Measurements from ENCODE around the gene LGR5.

DNA sequence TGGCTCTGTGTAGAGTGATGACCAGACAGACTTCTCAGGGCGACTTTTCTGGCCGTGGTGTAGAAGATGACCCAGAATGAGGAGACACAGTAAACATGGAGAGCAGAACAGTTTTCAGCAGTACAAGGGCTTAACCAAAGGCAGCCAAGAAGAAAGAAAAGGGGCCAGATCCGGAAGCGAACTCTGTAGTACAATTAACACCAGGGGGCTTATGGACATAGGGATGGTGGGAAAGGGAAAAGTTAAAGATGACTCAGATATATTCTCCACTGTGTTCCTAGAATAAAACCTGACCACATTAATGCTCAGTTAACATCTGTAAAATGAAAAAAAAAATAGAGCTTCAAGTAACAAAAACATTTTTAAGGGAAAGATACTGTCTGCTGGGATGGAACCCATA is 60.2 kb downstream of the LGR5 start:
- TF ChIP-seq, protein P1, sequence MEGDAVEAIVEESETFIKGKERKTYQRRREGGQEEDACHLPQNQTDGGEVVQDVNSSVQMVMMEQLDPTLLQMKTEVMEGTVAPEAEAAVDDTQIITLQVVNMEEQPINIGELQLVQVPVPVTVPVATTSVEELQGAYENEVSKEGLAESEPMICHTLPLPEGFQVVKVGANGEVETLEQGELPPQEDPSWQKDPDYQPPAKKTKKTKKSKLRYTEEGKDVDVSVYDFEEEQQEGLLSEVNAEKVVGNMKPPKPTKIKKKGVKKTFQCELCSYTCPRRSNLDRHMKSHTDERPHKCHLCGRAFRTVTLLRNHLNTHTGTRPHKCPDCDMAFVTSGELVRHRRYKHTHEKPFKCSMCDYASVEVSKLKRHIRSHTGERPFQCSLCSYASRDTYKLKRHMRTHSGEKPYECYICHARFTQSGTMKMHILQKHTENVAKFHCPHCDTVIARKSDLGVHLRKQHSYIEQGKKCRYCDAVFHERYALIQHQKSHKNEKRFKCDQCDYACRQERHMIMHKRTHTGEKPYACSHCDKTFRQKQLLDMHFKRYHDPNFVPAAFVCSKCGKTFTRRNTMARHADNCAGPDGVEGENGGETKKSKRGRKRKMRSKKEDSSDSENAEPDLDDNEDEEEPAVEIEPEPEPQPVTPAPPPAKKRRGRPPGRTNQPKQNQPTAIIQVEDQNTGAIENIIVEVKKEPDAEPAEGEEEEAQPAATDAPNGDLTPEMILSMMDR (IDR thresholded peaks at IDR 0.05): no peak
- TF ChIP-seq, protein P2, sequence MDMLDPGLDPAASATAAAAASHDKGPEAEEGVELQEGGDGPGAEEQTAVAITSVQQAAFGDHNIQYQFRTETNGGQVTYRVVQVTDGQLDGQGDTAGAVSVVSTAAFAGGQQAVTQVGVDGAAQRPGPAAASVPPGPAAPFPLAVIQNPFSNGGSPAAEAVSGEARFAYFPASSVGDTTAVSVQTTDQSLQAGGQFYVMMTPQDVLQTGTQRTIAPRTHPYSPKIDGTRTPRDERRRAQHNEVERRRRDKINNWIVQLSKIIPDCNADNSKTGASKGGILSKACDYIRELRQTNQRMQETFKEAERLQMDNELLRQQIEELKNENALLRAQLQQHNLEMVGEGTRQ (CRISPR knock-in tag; IDR thresholded peaks at IDR 0.05): no peak
- TF ChIP-seq SOX15 (CRISPR knock-in tag; IDR thresholded peaks at IDR 0.05) (no peak), SP1 (CRISPR knock-in tag; conservative IDR thresholded peaks at IDR 0.05) (no peak), FOXK1 (CRISPR knock-in tag; IDR thresholded peaks at IDR 0.05) (no peak), ZNF232 (CRISPR knock-in tag; IDR thresholded peaks at IDR 0.05) (no peak), KAT7 (CRISPR knock-in tag; IDR thresholded peaks at IDR 0.05; ENCODE audit: borderline replicate concordance) (no peak)
- TF ChIP-seq, protein P3, sequence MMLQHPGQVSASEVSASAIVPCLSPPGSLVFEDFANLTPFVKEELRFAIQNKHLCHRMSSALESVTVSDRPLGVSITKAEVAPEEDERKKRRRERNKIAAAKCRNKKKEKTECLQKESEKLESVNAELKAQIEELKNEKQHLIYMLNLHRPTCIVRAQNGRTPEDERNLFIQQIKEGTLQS (CRISPR knock-in tag; conservative IDR thresholded peaks at IDR 0.05): no peak
- TF ChIP-seq, protein P4, sequence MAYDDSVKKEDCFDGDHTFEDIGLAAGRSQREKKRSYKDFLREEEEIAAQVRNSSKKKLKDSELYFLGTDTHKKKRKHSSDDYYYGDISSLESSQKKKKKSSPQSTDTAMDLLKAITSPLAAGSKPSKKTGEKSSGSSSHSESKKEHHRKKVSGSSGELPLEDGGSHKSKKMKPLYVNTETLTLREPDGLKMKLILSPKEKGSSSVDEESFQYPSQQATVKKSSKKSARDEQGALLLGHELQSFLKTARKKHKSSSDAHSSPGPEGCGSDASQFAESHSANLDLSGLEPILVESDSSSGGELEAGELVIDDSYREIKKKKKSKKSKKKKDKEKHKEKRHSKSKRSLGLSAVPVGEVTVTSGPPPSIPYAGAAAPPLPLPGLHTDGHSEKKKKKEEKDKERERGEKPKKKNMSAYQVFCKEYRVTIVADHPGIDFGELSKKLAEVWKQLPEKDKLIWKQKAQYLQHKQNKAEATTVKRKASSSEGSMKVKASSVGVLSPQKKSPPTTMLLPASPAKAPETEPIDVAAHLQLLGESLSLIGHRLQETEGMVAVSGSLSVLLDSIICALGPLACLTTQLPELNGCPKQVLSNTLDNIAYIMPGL (CRISPR knock-in tag; IDR thresholded peaks at IDR 0.05): no peak

Measured in WTC11 (cell line).